ENCODE data around the gene GSK3A.

DNA sequence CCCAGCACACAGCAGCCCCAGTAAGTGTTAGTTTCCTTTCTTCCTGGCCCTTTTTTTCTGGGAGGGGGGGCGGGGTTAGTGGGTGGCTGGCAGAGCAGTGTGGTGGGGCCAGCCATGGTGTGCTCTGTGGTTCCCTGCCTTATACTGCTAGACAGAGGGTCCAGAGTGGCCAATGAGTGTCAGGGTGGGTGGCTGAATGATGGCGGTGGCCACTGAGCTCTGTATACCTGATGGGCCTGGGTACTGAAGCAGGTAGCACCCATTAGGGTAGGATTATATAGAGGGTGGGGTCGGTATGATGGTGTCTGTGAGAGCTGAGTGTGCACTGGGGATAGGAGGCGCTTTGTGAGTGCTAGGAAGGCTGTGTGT, 40.4 kb upstream of the GSK3A start:
- TF ChIP-seq, protein P1, sequence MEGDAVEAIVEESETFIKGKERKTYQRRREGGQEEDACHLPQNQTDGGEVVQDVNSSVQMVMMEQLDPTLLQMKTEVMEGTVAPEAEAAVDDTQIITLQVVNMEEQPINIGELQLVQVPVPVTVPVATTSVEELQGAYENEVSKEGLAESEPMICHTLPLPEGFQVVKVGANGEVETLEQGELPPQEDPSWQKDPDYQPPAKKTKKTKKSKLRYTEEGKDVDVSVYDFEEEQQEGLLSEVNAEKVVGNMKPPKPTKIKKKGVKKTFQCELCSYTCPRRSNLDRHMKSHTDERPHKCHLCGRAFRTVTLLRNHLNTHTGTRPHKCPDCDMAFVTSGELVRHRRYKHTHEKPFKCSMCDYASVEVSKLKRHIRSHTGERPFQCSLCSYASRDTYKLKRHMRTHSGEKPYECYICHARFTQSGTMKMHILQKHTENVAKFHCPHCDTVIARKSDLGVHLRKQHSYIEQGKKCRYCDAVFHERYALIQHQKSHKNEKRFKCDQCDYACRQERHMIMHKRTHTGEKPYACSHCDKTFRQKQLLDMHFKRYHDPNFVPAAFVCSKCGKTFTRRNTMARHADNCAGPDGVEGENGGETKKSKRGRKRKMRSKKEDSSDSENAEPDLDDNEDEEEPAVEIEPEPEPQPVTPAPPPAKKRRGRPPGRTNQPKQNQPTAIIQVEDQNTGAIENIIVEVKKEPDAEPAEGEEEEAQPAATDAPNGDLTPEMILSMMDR (IDR thresholded peaks at IDR 0.05): no peak
- TF ChIP-seq POLR2A (IDR thresholded peaks at IDR 0.05) (no peak), EP300 (IDR thresholded peaks at IDR 0.05) (no peak)
